K562 (cell line): ENCODE data around the gene GET4.

ENCODE experiments used
- HMGXB4 ChIP-seq: sonication (generic); formaldehyde crosslinking; IDR thresholded peaks from 2 replicates; pipeline ENCODE4 v1.8.1; 2023; ENCODE audit warnings: mild to moderate bottlenecking, missing genetic modification reagents
- PRMT5 ChIP-seq: sonication (generic); formaldehyde crosslinking; IDR thresholded peaks from 2 replicates; pipeline ENCODE4 v1.5.0; 2020; ENCODE audit warnings: missing genetic modification reagents
- ZC3H8 ChIP-seq: fragments of 450-650 bp; IDR thresholded peaks from 2 replicates; pipeline ENCODE4 v1.6.1; 2017

GRCh38 chr7:886626-887487 lies 10.5 kb downstream of the GET4 start:
- TF ChIP-seq HMGXB4 (no peak), PRMT5 (CRISPR knock-in tag) (no peak), ZC3H8 (no peak)
